Stimulated activated CD8-positive, alpha-beta memory T cell treated with anti-CD3 and anti-CD28 coated beads, Interleukin-15, amount 100 ng/mL, for 4 hours (primary cell): Measurements from ENCODE around the gene IGFL2.
"Not testable (repeated sequence)": the region's sequence is repeated elsewhere in the genome, so short reads cannot be mapped to it uniquely, and the experiment has no call there.

Experiments
- DNase-seq, 2 donors: peaks; one replicate each; pipeline ENCODE4 v3.0.0-alpha.2; 2020; ENCODE audit warnings: low read depth in 2 of 2

Gene IGFL2

GRCh38 chr19:46142294-46142693 is 5.7 kb upstream of the IGFL2 start:
- no peak for DNase-seq

- no peak for DNase-seq
Observed at GRCh38 chr19:46144756-46145155, 3.3 kb upstream of the IGFL2 start.

GRCh38 chr19:46147166-46147740 is 785 bp upstream of the IGFL2 start:
- DNase-seq: no peak

GRCh38 chr19:46150606-46151005 is 2.6 kb downstream of the IGFL2 start:
- DNase-seq: no peak

GRCh38 chr19:46155237-46155636 is 7.2 kb downstream of the IGFL2 start:
- DNase-seq: no peak

- DNase-seq: no peak
Observed at GRCh38 chr19:46159418-46160232, 11.6 kb downstream of the IGFL2 start.

GRCh38 chr19:46160233-46160775 is 12.3 kb downstream of the IGFL2 start:
- no peak for DNase-seq

- DNase-seq: not testable (repeated sequence)
Observed at GRCh38 chr19:46161642-46162257, 13.7 kb downstream of the IGFL2 start.

GRCh38 chr19:46162731-46163130 is 14.7 kb downstream of the IGFL2 start:
- DNase-seq: no peak

GRCh38 chr19:46173886-46174480 is 25.9 kb downstream of the IGFL2 start:
- DNase-seq: no peak

- no peak for DNase-seq
Observed at GRCh38 chr19:46176116-46176860, 28.2 kb downstream of the IGFL2 start.

GRCh38 chr19:46179076-46179759 is 31.2 kb downstream of the IGFL2 start:
- no peak for DNase-seq

GRCh38 chr19:46180701-46181387 is 32.8 kb downstream of the IGFL2 start:
- DNase-seq: no peak

- DNase-seq: no peak
Observed at GRCh38 chr19:46181388-46181779, 33.3 kb downstream of the IGFL2 start.

GRCh38 chr19:46182476-46182875 is 34.4 kb downstream of the IGFL2 start:
- no peak for DNase-seq

GRCh38 chr19:46184775-46185710 is 37.0 kb downstream of the IGFL2 start:
- not testable (repeated sequence) for DNase-seq

- DNase-seq: no peak
Observed at GRCh38 chr19:46186101-46186716, 38.2 kb downstream of the IGFL2 start.

GRCh38 chr19:46186717-46187101 is 38.7 kb downstream of the IGFL2 start:
- DNase-seq: no peak
